Fibroblast of lung (primary cell): ENCODE results near the gene INTS1.

Source experiments
- EZH2 ChIP-seq: IDR thresholded peaks from 2 replicates; pipeline ENCODE4 v1.5.1; 2012; ENCODE audit warnings: low read length, control low read depth, mild to moderate bottlenecking; ENCODE audit errors: missing control alignments
- TF ChIP-seq, protein P1 (sequence below), 2 donors: IDR thresholded peaks in 1 of 2; conservative IDR thresholded peaks in 1 of 2; 1 replicate in 1 of 2; 2 replicates in 1 of 2; pipeline ENCODE4 v1.5.1; 2011 to 2012; ENCODE audit warnings: low read length in 2 of 2, control low read depth in 1 of 2, inconsistent platforms in 1 of 2, low read depth in 1 of 2, mild to moderate bottlenecking in 1 of 2

DNA sequence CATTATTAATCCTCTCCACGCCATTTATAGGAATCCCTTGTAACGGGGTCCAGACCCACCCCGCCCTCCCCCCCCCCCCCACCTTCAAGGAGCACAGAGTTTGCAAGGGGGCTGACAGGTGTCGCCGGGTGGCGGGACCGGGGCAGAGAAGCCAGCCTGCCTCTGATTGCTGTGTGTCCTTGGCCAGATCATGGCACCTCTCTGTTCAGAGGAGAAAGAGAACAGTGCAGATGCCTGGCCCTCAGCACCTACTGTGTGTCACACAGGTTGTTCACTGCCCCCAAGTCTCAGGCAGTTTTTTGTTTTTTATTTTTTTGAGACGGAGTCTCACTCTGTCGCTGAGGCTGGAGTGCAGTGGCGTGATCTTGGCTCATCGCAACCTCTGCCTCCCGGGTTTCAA, 39.5 kb downstream of the INTS1 start:
- TF ChIP-seq, protein P1, sequence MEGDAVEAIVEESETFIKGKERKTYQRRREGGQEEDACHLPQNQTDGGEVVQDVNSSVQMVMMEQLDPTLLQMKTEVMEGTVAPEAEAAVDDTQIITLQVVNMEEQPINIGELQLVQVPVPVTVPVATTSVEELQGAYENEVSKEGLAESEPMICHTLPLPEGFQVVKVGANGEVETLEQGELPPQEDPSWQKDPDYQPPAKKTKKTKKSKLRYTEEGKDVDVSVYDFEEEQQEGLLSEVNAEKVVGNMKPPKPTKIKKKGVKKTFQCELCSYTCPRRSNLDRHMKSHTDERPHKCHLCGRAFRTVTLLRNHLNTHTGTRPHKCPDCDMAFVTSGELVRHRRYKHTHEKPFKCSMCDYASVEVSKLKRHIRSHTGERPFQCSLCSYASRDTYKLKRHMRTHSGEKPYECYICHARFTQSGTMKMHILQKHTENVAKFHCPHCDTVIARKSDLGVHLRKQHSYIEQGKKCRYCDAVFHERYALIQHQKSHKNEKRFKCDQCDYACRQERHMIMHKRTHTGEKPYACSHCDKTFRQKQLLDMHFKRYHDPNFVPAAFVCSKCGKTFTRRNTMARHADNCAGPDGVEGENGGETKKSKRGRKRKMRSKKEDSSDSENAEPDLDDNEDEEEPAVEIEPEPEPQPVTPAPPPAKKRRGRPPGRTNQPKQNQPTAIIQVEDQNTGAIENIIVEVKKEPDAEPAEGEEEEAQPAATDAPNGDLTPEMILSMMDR (conservative IDR thresholded peaks at IDR 0.05 in 1 of 2, IDR thresholded peaks at IDR 0.05 in 1 of 2; ENCODE audit: low read depth in 1 of 2, low read length in 2 of 2) = no peak
- no peak for TF ChIP-seq EZH2
